ENCODE data around the gene ASPSCR1. TPM values are rescaled to one million over a fixed set of nuclear protein-coding genes. Genes with fewer than 3 reads are reported as not detected.

Gene ASPSCR1
- total and polyA plus RNA-seq, 9 of the 15 experiments (the other 6 are each of a cell fraction or from before 2014, with no cell fraction given): 0.90 to 36.9 (median 11.6) TPM

DNA sequence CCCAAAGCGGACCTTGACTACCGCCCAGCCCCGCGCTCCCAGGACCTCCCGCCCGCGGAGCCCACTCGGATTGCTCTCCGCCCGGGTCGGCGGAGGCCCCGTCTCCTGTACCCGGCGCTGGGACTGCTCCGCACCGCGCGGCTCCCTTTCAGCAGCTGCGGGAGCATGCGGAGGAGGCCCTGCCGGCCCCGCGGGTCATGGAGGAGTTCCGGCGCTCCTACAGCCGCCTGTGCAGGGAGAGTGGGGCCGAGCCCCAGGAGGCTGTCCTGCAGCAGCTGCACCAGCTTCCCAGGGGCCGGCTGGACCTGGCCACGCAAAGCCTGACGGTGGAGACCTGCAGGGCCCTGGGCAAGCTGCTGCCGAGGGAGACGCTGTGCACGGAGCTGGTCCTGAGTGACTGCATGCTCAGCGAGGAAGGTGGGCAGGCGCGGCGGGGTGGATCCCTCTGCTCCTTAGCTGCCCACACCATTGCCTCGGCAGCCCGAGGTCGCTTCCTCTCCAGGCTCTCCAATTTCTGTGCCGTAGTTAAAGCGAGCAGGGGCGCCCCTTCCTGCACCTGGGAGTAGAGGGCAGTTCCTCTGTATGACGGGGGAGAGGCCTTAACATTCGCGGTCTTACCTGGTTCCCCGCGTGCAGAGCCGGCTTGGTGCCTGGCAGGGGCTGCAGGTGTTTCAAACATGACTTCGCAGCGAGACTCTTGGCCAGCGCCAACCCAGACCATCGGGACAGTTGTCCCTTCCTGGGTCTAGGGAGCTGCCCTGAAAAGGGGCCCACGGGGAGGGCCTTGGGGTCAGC is 46.2 kb downstream of the ASPSCR1 start (continued):
- TF ChIP-seq, protein P1, sequence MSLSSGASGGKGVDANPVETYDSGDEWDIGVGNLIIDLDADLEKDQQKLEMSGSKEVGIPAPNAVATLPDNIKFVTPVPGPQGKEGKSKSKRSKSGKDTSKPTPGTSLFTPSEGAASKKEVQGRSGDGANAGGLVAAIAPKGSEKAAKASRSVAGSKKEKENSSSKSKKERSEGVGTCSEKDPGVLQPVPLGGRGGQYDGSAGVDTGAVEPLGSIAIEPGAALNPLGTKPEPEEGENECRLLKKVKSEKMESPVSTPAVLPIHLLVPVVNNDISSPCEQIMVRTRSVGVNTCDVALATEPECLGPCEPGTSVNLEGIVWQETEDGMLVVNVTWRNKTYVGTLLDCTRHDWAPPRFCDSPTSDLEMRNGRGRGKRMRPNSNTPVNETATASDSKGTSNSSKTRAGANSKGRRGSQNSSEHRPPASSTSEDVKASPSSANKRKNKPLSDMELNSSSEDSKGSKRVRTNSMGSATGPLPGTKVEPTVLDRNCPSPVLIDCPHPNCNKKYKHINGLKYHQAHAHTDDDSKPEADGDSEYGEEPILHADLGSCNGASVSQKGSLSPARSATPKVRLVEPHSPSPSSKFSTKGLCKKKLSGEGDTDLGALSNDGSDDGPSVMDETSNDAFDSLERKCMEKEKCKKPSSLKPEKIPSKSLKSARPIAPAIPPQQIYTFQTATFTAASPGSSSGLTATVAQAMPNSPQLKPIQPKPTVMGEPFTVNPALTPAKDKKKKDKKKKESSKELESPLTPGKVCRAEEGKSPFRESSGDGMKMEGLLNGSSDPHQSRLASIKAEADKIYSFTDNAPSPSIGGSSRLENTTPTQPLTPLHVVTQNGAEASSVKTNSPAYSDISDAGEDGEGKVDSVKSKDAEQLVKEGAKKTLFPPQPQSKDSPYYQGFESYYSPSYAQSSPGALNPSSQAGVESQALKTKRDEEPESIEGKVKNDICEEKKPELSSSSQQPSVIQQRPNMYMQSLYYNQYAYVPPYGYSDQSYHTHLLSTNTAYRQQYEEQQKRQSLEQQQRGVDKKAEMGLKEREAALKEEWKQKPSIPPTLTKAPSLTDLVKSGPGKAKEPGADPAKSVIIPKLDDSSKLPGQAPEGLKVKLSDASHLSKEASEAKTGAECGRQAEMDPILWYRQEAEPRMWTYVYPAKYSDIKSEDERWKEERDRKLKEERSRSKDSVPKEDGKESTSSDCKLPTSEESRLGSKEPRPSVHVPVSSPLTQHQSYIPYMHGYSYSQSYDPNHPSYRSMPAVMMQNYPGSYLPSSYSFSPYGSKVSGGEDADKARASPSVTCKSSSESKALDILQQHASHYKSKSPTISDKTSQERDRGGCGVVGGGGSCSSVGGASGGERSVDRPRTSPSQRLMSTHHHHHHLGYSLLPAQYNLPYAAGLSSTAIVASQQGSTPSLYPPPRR (CRISPR knock-in tag; IDR thresholded peaks at IDR 0.05; ENCODE audit: borderline replicate concordance): no peak
- TF ChIP-seq PHF8 (IDR thresholded peaks at IDR 0.05; ENCODE audit: borderline replicate concordance, low read length) (peak; percentile 36; the same call in 1 of the 2 replicates), SIN3B (IDR thresholded peaks at IDR 0.05; ENCODE audit: low read depth) (no peak; the same call in 1 of the 2 replicates), BCOR (IDR thresholded peaks at IDR 0.05) (no peak), POLR2H (tag; IDR thresholded peaks at IDR 0.05; ENCODE audit: low read depth) (no peak), ZNF408 (CRISPR knock-in tag; IDR thresholded peaks at IDR 0.05; ENCODE audit: low read depth) (no peak), CXXC5 (CRISPR knock-in tag; IDR thresholded peaks at IDR 0.05) (no peak), CTCFL (IDR thresholded peaks at IDR 0.05; ENCODE audit: borderline replicate concordance, insufficient read depth, low read depth, low read length, poor library complexity, severe bottlenecking) (no peak), DLX4 (CRISPR knock-in tag; IDR thresholded peaks at IDR 0.05) (no peak), MLLT1 (IDR thresholded peaks at IDR 0.05) (no peak), ZNF224 (CRISPR knock-in tag; IDR thresholded peaks at IDR 0.05) (no peak), FOXA1 (IDR thresholded peaks at IDR 0.05; ENCODE audit: borderline replicate concordance) (no peak)
- TF ChIP-seq, protein P2, sequence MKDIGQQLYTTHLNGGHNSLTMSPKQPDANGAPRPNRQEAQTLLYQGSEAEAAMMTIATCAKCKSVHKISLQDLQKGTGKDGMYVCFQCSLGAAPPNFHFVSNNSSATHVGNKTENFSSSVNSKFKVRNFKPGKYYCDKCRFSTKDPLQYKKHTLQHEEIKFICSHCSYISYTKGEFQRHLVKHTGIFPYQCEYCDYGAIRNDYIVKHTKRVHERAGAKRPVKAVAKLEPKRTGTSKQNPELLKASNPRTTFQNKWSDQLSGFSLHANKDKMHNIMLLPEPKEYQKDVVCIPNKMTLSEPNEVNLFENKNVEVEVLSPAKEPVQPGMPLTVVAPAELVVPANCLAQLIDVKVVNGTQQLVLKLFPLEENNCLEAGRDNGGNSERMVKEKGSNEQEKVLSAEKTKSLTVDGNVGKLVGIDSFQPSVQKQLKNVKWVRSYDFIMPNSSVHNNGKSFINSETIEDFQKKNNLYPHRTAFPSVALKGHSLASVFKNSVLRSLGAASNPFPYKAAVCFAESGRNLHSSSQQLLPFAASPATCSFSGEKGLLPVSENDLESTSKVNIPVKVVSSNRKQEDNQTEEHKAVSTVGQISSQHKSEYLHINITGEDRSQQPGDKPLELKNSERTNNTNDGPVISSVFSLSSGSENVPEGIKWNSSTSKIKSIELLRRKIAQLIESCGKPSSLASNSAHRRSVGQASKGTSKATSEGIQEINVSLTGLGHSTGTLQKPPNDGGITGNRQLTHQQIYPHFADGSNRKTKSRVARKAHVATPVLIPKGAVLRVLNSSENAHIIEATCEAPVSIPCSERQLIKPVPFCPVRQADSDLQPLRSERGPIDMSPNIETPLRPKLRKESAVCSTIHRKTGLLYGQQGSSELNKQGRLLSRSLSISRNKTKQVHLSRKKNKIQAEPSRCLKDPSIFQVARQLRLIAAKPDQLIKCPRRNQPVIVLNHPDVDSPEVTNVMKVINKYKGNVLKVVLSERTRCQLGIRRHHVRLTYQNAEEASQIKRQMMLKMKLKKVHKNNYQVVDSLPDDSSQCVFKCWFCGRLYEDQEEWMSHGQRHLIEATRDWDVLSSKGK (CRISPR knock-in tag; IDR thresholded peaks at IDR 0.05): no peak

Data from K562 (cell line).